ENCODE results near the gene PRKCH. TPM values are rescaled to one million over a fixed set of nuclear protein-coding genes. Genes with fewer than 3 reads are reported as not detected.

PRKCH gene
- total RNA-seq, 2 experiments from 2014 or later = 193 to 194 TPM

DNA sequence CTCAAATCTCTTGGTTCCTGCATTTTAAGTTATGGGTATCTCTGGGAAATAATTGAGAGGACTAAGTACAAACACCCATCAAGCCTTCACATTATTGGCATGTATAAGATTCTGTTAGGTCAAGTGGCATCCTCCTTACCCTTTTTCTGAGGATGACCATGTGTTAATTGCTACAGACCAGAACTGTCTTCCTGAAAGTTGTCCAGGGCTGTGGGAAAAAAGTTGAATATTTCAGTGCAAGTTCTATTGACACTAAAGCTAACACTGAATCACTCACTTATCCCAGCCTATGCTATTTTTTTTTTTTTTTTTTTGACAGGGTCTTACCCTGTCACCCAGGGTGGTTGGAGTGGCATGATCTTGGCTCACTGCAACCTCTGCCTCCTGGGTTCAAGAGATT is 243.8 kb downstream of the PRKCH start:
- ATAC-seq (no peak), DNase-seq (no peak)
- Mint-ChIP-seq H3K27ac (peak overlapping the region; percentile 10), H3K27me3 (no peaks in the 10 kb centered on the region), H3K36me3 (ENCODE audit: low read depth) (peaks cover 19% of the 10 kb centered on the region), H3K4me3 (no peak overlapping the region), H3K4me1 (ENCODE audit: low read depth) (peaks cover 79% of the 10 kb centered on the region), H3K9me3 (peaks cover 5% of the 10 kb centered on the region)
- ChIA-PET CTCF (interaction anchor here (1.3 to 2.0 kb wide), 2 partner anchors 90 to 285 kb away, joined by 3 to 5 read pairs; no protein-coding TSS in a partner anchor), POLR2A (interaction anchor here (0.6 to 2.7 kb wide), 3 partner anchors 11 to 340 kb away, joined by 3 to 7 read pairs (median 3); no protein-coding TSS in a partner anchor)
- TF ChIP-seq, protein P1, sequence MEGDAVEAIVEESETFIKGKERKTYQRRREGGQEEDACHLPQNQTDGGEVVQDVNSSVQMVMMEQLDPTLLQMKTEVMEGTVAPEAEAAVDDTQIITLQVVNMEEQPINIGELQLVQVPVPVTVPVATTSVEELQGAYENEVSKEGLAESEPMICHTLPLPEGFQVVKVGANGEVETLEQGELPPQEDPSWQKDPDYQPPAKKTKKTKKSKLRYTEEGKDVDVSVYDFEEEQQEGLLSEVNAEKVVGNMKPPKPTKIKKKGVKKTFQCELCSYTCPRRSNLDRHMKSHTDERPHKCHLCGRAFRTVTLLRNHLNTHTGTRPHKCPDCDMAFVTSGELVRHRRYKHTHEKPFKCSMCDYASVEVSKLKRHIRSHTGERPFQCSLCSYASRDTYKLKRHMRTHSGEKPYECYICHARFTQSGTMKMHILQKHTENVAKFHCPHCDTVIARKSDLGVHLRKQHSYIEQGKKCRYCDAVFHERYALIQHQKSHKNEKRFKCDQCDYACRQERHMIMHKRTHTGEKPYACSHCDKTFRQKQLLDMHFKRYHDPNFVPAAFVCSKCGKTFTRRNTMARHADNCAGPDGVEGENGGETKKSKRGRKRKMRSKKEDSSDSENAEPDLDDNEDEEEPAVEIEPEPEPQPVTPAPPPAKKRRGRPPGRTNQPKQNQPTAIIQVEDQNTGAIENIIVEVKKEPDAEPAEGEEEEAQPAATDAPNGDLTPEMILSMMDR (IDR thresholded peaks at IDR 0.05) = no peak
- intact Hi-C loops (cut with micrococcal nuclease) = loop anchor here (5.0 kb wide), 1 partner anchor 38 kb away; no protein-coding TSS in a partner anchor

GRCh38 chr14:61565836-61566536 is 244.6 kb downstream of the PRKCH start:
- H3K27ac Mint-ChIP-seq = peak overlapping the region; percentile 55
- POLR2A ChIA-PET = interaction anchor here (0.7 to 2.7 kb wide), 4 partner anchors 12 to 339 kb away, joined by 3 to 7 read pairs (median 3); no protein-coding TSS in a partner anchor

GRCh38 chr14:61566537-61567225 is 245.3 kb downstream of the PRKCH start:
- Mint-ChIP-seq H3K4me1 (ENCODE audit: low read depth) (peaks cover 82% of the 10 kb centered on the region), H3K36me3 (ENCODE audit: low read depth) (peaks cover 19% of the 10 kb centered on the region), H3K4me3 (no peak overlapping the region), H3K27ac (peak overlapping the region; percentile 36), H3K27me3 (no peaks in the 10 kb centered on the region), H3K9me3 (peaks cover 5% of the 10 kb centered on the region)
- no peak for DNase-seq
- no peak for ATAC-seq
- TF ChIP-seq, protein P1 (IDR thresholded peaks at IDR 0.05) = no peak
- ChIA-PET POLR2A (interaction anchor here (1.2 to 1.4 kb wide), 3 partner anchors 19 to 88 kb away, joined by 3 read pairs; no protein-coding TSS in a partner anchor), CTCF (interaction anchor here (1.0 to 1.3 kb wide), 3 partner anchors 62 to 271 kb away, joined by 3 read pairs; no protein-coding TSS in a partner anchor)
- intact Hi-C loops (cut with micrococcal nuclease) = loop anchor here (5.0 kb wide), 1 partner anchor 39 kb away; no protein-coding TSS in a partner anchor

More at GRCh38 chr14:61565836-61566536, 244.6 kb downstream of the PRKCH start:
- H3K4me3 Mint-ChIP-seq = no peak overlapping the region
- TF ChIP-seq, protein P1 (IDR thresholded peaks at IDR 0.05) = no peak
- CTCF ChIA-PET = interaction anchor here (1.0 to 2.0 kb wide), 5 partner anchors 63 to 285 kb away, joined by 3 to 5 read pairs (median 3); no protein-coding TSS in a partner anchor
- H3K27me3 Mint-ChIP-seq = no peaks in the 10 kb centered on the region
- peaks cover 5% of the 10 kb centered on the region for H3K9me3 Mint-ChIP-seq
- peaks cover 19% of the 10 kb centered on the region for H3K36me3 Mint-ChIP-seq (ENCODE audit: low read depth)
- ATAC-seq (no peak), DNase-seq (no peak)
- intact Hi-C loops (cut with micrococcal nuclease) = loop anchor here (5.0 kb wide), 1 partner anchor 39 kb away; no protein-coding TSS in a partner anchor
- peaks cover 84% of the 10 kb centered on the region for H3K4me1 Mint-ChIP-seq (ENCODE audit: low read depth)

- POLR2A ChIA-PET = interaction anchor here (1.3 to 1.5 kb wide), 3 partner anchors 21 to 99 kb away, joined by 3 to 4 read pairs (median 4); no protein-coding TSS in a partner anchor
Observed at GRCh38 chr14:61567838-61568571, 246.6 kb downstream of the PRKCH start.

More at GRCh38 chr14:61567838-61568571, 246.6 kb downstream of the PRKCH start:
- CTCF ChIA-PET = interaction anchor here (0.9 to 2.3 kb wide), 5 partner anchors 11 to 107 kb away, joined by 3 to 7 read pairs (median 3); no protein-coding TSS in a partner anchor
- no peak for ATAC-seq
- DNase-seq = no peak
- TF ChIP-seq, protein P1 (IDR thresholded peaks at IDR 0.05) = no peak
- Mint-ChIP-seq H3K27me3 (no peaks in the 10 kb centered on the region), H3K4me3 (peak overlapping the region; percentile 52), H3K27ac (peak overlapping the region; percentile 68), H3K4me1 (ENCODE audit: low read depth) (peaks cover 69% of the 10 kb centered on the region), H3K36me3 (ENCODE audit: low read depth) (peaks cover 19% of the 10 kb centered on the region), H3K9me3 (peaks cover 5% of the 10 kb centered on the region)
- intact Hi-C loops (cut with micrococcal nuclease) = loop anchor here (5.0 kb wide), 1 partner anchor 41 kb away; no protein-coding TSS in a partner anchor

Data from activated CD8-positive, alpha-beta T cell treated with anti-CD3 and anti-CD28 coated beads for 36 hours (primary cell).